Left ventricle myocardium inferior (tissue), 1 donor: ENCODE measurements around the gene SLC25A13. TPM values are rescaled to one million over a fixed set of nuclear protein-coding genes. Genes with fewer than 3 reads are reported as not detected.

Experiments
- DNase-seq: peaks from one replicate; pipeline ENCODE4 v3.0.0-alpha.2; 2020
- H3K27ac ChIP-seq: fragments of 200-600 bp; replicated peaks from 2 replicates; pipeline ENCODE4 v1.8.0; 2021
- H3K27me3 ChIP-seq: fragments of 200-600 bp; 2 replicates; pipeline ENCODE4 v1.8.0; 2021; ENCODE audit warnings: low read depth
- H3K36me3 ChIP-seq: fragments of 200-600 bp; 2 replicates; pipeline ENCODE4 v1.8.0; 2021
- H3K4me1 ChIP-seq: fragments of 200-600 bp; 2 replicates; pipeline ENCODE4 v1.8.0; 2021
- H3K4me3 ChIP-seq: fragments of 200-600 bp; 2 replicates; pipeline ENCODE4 v1.8.0; 2021; ENCODE audit warnings: mild to moderate bottlenecking, moderate library complexity
- H3K9me3 ChIP-seq: fragments of 200-600 bp; replicated peaks from 2 replicates; pipeline ENCODE4 v1.8.0; 2021
- CTCF ChIP-seq: fragments of 200-600 bp; IDR thresholded peaks from 2 replicates; pipeline ENCODE4 v1.8.0; 2021; ENCODE audit warnings: antibody characterized with exemption, mild to moderate bottlenecking, borderline replicate concordance
- intact Hi-C: fragments of 100-400 bp; cut with micrococcal nuclease; formaldehyde crosslinking; loops from one replicate; pipeline ENCODE4 v1.11.0; 2022
- total RNA-seq: library from RNA; stranded (reverse); fragmentation: NEBNext Ultra II Directional; extraction: Animal tissue kit (Norgen Biotek cat#: 25700); gene quantifications from one replicate; pipeline ENCODE4 v1.2.1, GENCODE V29; 2021
- donor health status: DM: no; HTN: yes; CAD: no; lungs with severe emphysema.

Gene SLC25A13
- total RNA-seq, 1 donor from 2014 or later, result 9.1 TPM

DNA sequence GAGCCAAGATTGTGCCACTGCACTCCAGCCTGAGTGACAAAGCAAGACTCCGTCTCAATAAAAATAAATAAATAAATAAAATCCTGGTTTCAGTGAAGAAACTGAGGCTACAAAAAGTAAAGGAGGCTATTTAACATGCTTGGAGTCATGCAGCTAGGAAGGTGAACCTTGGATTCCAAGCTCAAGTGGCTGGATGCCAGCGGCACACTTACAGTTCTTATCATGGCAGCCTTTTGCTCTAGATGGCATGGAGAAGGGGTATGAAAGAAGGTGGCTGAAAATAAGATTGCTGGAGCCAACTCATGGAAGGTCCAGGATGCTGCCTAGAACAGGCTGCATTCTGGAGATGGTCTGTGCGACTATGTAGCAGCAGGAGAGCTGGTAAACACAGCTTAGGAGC lies 170.0 kb downstream of the SLC25A13 start:
- Histone ChIP-seq H3K27ac (no peak overlapping the region), H3K4me3 (no peak overlapping the region), H3K4me1 (no peaks in the 10 kb centered on the region), H3K9me3 (no peaks in the 10 kb centered on the region), H3K36me3 (peaks cover 24% of the 10 kb centered on the region), H3K27me3 (no peaks in the 10 kb centered on the region)
- no peak for TF ChIP-seq CTCF
- no peak for DNase-seq
- intact Hi-C loops, result no loop called here

DNA sequence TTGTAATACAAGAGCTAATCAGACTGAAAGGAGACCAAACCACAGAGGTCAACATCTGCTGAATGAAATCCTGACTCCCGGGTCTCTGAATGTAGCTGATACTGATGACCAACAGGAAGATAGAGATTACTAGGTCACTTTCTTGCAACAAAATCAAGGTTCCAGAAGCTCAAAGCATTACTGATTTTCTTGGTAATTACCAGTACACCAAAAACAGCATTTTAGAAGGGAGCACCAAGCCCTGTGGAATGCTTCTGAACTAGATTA lies 177.7 kb downstream of the SLC25A13 start:
- no peak for TF ChIP-seq CTCF
- Histone ChIP-seq H3K36me3 (peaks cover 55% of the 10 kb centered on the region), H3K9me3 (no peaks in the 10 kb centered on the region), H3K27ac (no peak overlapping the region), H3K27me3 (no peaks in the 10 kb centered on the region), H3K4me3 (no peak overlapping the region), H3K4me1 (no peaks in the 10 kb centered on the region)
- DNase-seq, result no peak
- intact Hi-C loops, result no loop called here

- Histone ChIP-seq H3K36me3 (peaks cover 53% of the 10 kb centered on the region), H3K4me3 (no peak overlapping the region), H3K4me1 (no peaks in the 10 kb centered on the region), H3K27ac (no peak overlapping the region), H3K9me3 (no peaks in the 10 kb centered on the region), H3K27me3 (no peaks in the 10 kb centered on the region)
- intact Hi-C loops, result no loop called here
- DNase-seq, result no peak
- no peak for TF ChIP-seq CTCF
These were observed 178.2 kb downstream of the SLC25A13 start for GRCh38 chr7:96143495-96144259.

DNA sequence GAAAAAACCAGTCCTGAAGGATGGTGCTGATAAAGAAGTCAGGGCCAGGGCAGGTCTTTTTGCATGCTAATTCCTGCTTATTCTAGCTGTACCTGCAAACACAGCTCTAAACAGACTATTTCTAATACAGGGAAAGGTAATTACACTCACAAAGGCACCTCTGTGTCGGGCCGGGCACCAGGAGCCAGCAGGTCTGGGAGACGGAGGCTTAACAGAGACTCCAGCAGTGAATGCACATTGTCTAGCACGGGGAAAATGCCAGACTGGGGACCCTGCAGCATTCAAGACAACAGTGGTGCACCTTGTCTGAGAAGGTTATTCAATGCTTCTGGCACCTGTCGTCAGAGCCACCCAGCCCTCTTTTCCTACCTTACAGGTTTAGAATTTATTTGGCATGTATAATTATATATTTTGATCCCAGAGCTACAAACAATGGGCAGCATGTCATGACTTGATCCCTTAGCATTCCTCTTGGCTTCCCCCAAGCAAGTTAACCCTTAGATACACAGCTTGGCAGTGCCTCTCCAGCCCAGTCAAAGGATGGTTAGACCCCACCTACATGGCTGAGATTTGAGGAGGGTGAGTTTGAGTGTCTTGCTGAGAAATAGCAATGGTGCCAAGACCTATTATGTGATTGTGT lies 185.2 kb downstream of the SLC25A13 start:
- Histone ChIP-seq H3K9me3 (no peaks in the 10 kb centered on the region), H3K27me3 (no peaks in the 10 kb centered on the region), H3K4me3 (no peak overlapping the region), H3K27ac (no peak overlapping the region), H3K4me1 (no peaks in the 10 kb centered on the region), H3K36me3 (peaks cover 30% of the 10 kb centered on the region)
- TF ChIP-seq CTCF, result no peak
- DNase-seq, result no peak
- intact Hi-C loops, result no loop called here

DNA sequence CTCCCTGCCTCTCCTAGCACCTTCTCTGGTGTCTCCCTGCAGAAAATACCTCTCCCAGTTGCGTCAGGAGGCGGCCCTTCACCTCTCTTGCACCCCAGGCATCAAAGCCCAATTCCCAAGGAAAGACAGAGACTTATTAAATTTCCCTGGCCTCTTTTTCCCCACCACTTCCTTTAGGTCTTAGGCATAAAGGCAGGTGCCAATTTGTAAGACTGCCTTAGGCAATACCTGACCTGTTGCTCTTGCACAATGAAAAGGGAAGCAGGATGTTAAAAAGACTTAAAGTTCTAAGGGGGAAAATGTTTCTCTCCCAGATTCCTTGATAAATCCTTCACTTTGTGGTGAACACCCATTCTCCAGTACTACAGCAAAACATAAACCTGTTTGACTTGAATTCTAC lies 186.7 kb downstream of the SLC25A13 start:
- H3K36me3 ChIP-seq, result peaks cover 36% of the 10 kb centered on the region

More for the DNA sequence above, 186.7 kb downstream of the SLC25A13 start:
- H3K9me3 ChIP-seq, result no peaks in the 10 kb centered on the region
- H3K27me3 ChIP-seq, result no peaks in the 10 kb centered on the region
- no peak overlapping the region for H3K27ac ChIP-seq
- intact Hi-C loops, result no loop called here
- no peak for TF ChIP-seq CTCF
- no peak for DNase-seq
- no peaks in the 10 kb centered on the region for H3K4me1 ChIP-seq
- H3K4me3 ChIP-seq, result no peak overlapping the region
